ENCODE data around the gene PRELID1.
"Not testable (repeated sequence)": the region's sequence is repeated elsewhere in the genome, so short reads cannot be mapped to it uniquely, and the experiment has no call there.

PRELID1 gene

GRCh38 chr5:177303121-177303924 lies at the start of gene PRELID1, which contains the start of gene RAB24:
Gene PRELID1, plus strand, starts transcription at chr5:177303799. Its CDS starts 187 bp downstream, at chr5:177303986.
Gene RAB24, minus strand, starts transcription at chr5:177303719. Its CDS starts 431 bp downstream, at chr5:177303288.
- DNase-seq (ENCODE audit: low read depth): peak; percentile 79
- peak; percentile 24 for TF ChIP-seq CTCF (conservative IDR thresholded peaks at IDR 0.05; ENCODE audit: low read length)
- peak within 1 kb of the TSS; percentile 93 for H3K4me3 ChIP-seq (ENCODE audit: low read length)

- no peak overlapping the region for H3K4me3 ChIP-seq (ENCODE audit: low read length)
- peak; percentile 9 for DNase-seq (ENCODE audit: low read depth)
- TF ChIP-seq CTCF (conservative IDR thresholded peaks at IDR 0.05; ENCODE audit: low read length): no peak
Measured at GRCh38 chr5:177256296-177256695, 47.3 kb upstream of the PRELID1 start.

- H3K4me3 ChIP-seq (ENCODE audit: low read length); DNase-seq (ENCODE audit: low read depth): not testable (repeated sequence)
Measured at GRCh38 chr5:177258711-177259110, 44.9 kb upstream of the PRELID1 start.

- no peak overlapping the region for H3K4me3 ChIP-seq (ENCODE audit: low read length)
- no peak for DNase-seq (ENCODE audit: low read depth)
- TF ChIP-seq CTCF (conservative IDR thresholded peaks at IDR 0.05; ENCODE audit: low read length): no peak
Measured at GRCh38 chr5:177260961-177261360, 42.6 kb upstream of the PRELID1 start.

GRCh38 chr5:177261510-177261909 lies 42.1 kb upstream of the PRELID1 start:
- DNase-seq (ENCODE audit: low read depth): no peak
- H3K4me3 ChIP-seq (ENCODE audit: low read length): no peak overlapping the region
- TF ChIP-seq CTCF (conservative IDR thresholded peaks at IDR 0.05; ENCODE audit: low read length): no peak

GRCh38 chr5:177264178-177264577 lies 39.4 kb upstream of the PRELID1 start:
- no peak for TF ChIP-seq CTCF (conservative IDR thresholded peaks at IDR 0.05; ENCODE audit: low read length)
- no peak for DNase-seq (ENCODE audit: low read depth)
- no peak overlapping the region for H3K4me3 ChIP-seq (ENCODE audit: low read length)

GRCh38 chr5:177265395-177265794 lies 38.2 kb upstream of the PRELID1 start:
- no peak for DNase-seq (ENCODE audit: low read depth)
- no peak overlapping the region for H3K4me3 ChIP-seq (ENCODE audit: low read length)

More at GRCh38 chr5:177265395-177265794, 38.2 kb upstream of the PRELID1 start:
- TF ChIP-seq CTCF (conservative IDR thresholded peaks at IDR 0.05; ENCODE audit: low read length): no peak
